Mononuclear cell (primary cell): ENCODE measurements around the gene AGAP1. TPM values are rescaled to one million over a fixed set of nuclear protein-coding genes. Genes with fewer than 3 reads are reported as not detected.

Experiments
- H3K27me3 ChIP-seq: 2 replicates; pipeline ENCODE4 v1.6.0; 2011; ENCODE audit warnings: low read length, control low read depth; ENCODE audit not compliant: insufficient read depth
- H3K4me1 ChIP-seq: 2 replicates; pipeline ENCODE4 v1.5.1; 2011; ENCODE audit warnings: mild to moderate bottlenecking, low read length, control low read depth; ENCODE audit not compliant: insufficient read depth
- H3K4me3 ChIP-seq: 2 replicates; pipeline ENCODE4 v1.5.1; 2011; ENCODE audit warnings: mild to moderate bottlenecking, low read length, moderate library complexity
- H3K9me3 ChIP-seq: 2 replicates; pipeline ENCODE4 v1.5.1; 2011; ENCODE audit warnings: low read depth, mild to moderate bottlenecking, control low read depth, low read length
- total RNA-seq: library from RNA; depleted of rRNA; stranded (reverse); fragments of >200 nt; gene quantifications from one replicate; pipeline ENCODE4 v1.2.3, GENCODE V29; 2012

AGAP1 gene
- total RNA-seq, 1 donor: 2.7 TPM

DNA sequence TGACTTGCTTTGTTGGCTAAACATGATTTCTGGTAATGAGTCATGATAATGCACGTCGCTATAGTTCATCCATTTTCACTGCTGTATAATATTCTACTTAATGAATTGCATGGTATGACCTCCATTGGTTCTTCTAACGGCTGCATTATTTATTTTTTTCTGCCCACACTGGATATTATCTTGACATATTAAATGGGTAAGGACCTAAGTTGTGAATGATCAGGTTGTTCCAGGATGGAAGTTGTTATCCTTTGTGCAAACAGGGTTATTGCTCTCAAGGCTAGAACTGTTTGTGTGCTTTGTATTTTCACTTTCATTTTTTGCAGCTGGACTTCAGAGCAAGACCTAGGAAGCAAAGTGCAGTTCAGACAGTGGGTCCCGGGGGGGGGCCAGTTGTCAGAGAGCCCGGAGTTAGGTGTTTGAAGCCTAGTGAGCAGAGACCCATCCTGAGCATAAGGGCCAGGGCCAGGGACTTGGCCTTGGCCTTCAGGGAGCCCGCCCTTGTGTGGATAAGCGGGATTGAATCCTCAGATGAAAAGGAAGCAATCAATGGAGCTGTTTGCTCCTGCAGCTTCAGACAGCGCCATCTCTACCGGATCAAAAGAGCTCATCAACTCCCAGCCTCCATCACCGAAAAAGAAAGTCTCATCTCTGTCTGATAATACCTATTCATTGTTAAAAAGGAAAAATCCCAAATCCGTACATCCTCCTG, 48.2 kb downstream of the AGAP1 start:
- Histone ChIP-seq H3K4me1 (no peaks in the 10 kb centered on the region), H3K9me3 (no peaks in the 10 kb centered on the region)

GRCh38 chr2:235542733-235543127, 48.9 kb downstream of the AGAP1 start:
- Histone ChIP-seq H3K4me3 (no peak overlapping the region), H3K27me3 (no peaks in the 10 kb centered on the region), H3K9me3 (no peaks in the 10 kb centered on the region), H3K4me1 (no peaks in the 10 kb centered on the region)

More for the DNA sequence above, 48.2 kb downstream of the AGAP1 start:
- Histone ChIP-seq H3K27me3 (no peaks in the 10 kb centered on the region), H3K4me3 (no peak overlapping the region)

GRCh38 chr2:235543128-235543750, 49.4 kb downstream of the AGAP1 start:
- no peaks in the 10 kb centered on the region for H3K9me3 ChIP-seq
- H3K4me3 ChIP-seq: no peak overlapping the region
- no peaks in the 10 kb centered on the region for H3K27me3 ChIP-seq
- H3K4me1 ChIP-seq: no peaks in the 10 kb centered on the region

- no peak overlapping the region for H3K4me3 ChIP-seq
- H3K4me1 ChIP-seq: no peaks in the 10 kb centered on the region
- H3K9me3 ChIP-seq: no peaks in the 10 kb centered on the region
- no peaks in the 10 kb centered on the region for H3K27me3 ChIP-seq
These were observed 50.2 kb downstream of the AGAP1 start for GRCh38 chr2:235543851-235544688.

DNA sequence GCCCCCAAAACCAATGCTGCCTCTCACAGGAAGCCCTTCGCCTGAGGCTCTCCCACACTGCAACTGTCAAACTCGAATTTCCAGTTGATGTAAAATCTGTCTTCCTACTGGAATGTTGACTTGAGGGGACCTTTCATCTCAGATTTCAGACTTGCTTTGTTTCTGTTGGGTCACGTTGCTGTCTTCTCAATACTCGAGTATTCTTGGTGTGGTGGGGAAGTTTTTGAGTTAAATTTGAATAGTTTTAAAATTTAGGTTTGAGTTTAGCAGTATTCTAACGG, 50.8 kb downstream of the AGAP1 start:
- no peak overlapping the region for H3K4me3 ChIP-seq
- no peaks in the 10 kb centered on the region for H3K4me1 ChIP-seq
- no peaks in the 10 kb centered on the region for H3K27me3 ChIP-seq
- H3K9me3 ChIP-seq: no peaks in the 10 kb centered on the region

GRCh38 chr2:235545339-235546150, 51.7 kb downstream of the AGAP1 start:
- H3K4me3 ChIP-seq: no peak overlapping the region
- H3K4me1 ChIP-seq: no peaks in the 10 kb centered on the region
- H3K27me3 ChIP-seq: no peaks in the 10 kb centered on the region
- H3K9me3 ChIP-seq: no peaks in the 10 kb centered on the region

DNA sequence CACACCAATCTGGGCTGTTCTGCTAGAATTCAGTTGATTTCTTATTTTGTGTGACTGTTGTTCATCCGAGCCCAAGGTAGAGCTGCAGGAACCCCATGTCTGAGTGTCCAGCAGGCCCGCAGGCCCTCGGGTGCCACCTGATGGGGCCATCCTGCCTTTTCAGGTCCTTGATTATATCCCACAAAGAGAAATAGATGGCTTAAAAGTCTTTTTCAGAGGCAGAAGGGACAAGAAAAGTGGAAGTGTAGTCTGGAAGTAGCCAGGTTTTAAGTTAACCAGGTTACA, 52.2 kb downstream of the AGAP1 start:
- no peaks in the 10 kb centered on the region for H3K4me1 ChIP-seq

GRCh38 chr2:235546436-235546835, 52.6 kb downstream of the AGAP1 start:
- Histone ChIP-seq H3K27me3 (no peaks in the 10 kb centered on the region), H3K4me1 (no peaks in the 10 kb centered on the region), H3K4me3 (no peak overlapping the region), H3K9me3 (no peaks in the 10 kb centered on the region)

More for the DNA sequence above, 52.2 kb downstream of the AGAP1 start:
- H3K9me3 ChIP-seq: no peaks in the 10 kb centered on the region
- no peak overlapping the region for H3K4me3 ChIP-seq
- H3K27me3 ChIP-seq: no peaks in the 10 kb centered on the region

GRCh38 chr2:235549735-235550377, 56.0 kb downstream of the AGAP1 start:
- no peaks in the 10 kb centered on the region for H3K4me1 ChIP-seq
- no peak overlapping the region for H3K4me3 ChIP-seq
- H3K27me3 ChIP-seq: no peaks in the 10 kb centered on the region
- H3K9me3 ChIP-seq: no peaks in the 10 kb centered on the region

DNA sequence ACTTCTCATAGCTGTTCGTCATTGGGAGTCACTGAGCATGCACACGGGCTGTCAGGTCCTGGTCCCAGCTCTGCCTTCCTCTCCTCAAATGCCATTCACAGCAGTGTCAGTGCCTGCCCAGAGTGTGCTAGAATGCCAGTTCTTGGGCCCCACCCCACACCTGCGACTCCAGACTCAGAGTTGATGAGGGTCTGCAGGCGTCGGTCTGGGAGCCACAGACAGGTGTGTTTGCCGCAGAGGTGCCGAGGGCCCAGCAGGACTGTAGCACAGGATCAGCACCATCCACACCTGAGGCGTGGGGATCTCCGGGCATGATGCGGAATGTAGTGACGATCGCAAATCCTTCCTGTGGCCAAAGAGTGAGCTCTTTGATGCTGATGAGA, 56.5 kb downstream of the AGAP1 start:
- Histone ChIP-seq H3K27me3 (no peaks in the 10 kb centered on the region), H3K9me3 (no peaks in the 10 kb centered on the region), H3K4me1 (no peaks in the 10 kb centered on the region), H3K4me3 (no peak overlapping the region)

DNA sequence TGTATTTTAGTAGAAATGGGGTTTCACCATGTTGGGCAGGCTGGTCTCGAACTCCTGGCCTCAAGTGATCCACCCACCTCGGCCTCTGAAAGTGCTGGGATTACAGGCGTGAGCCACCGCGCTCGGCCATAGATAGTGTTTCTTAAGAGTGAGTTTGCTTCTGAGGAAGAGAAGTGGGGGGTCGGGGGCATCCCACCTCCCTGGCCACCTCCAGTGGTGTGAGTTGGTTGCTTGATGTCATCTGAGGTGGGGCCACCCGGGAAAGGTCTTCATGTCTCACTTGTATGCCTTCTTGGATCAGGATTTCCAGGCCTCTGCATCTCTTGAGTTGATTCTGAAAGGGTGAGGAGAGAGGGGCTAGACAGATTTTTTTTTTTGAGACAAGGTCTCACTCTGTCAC, 57.1 kb downstream of the AGAP1 start:
- Histone ChIP-seq H3K27me3 (no peaks in the 10 kb centered on the region), H3K4me1 (no peaks in the 10 kb centered on the region), H3K4me3 (no peak overlapping the region), H3K9me3 (no peaks in the 10 kb centered on the region)

DNA sequence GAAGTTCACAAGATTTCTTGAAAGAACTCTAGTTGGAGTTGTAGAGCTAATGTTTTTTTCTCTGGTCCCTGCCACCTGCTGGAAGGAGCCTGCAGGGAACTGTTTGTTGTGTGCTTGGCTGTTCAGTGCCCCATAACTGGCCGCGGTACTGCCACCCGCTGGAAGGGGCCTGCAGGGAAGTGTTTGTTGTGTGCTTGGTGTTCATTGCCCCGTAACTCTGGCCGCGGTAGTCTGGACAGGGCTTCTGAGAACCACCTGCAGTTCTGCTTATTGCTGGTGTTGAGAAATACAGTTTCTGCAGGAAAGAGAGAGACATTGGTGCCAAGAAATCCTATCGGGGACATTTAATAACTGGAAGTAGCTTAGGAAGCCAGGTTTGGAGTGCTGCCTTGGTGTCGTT, 58.1 kb downstream of the AGAP1 start:
- Histone ChIP-seq H3K4me1 (no peaks in the 10 kb centered on the region), H3K4me3 (no peak overlapping the region), H3K9me3 (no peaks in the 10 kb centered on the region), H3K27me3 (no peaks in the 10 kb centered on the region)

- Histone ChIP-seq H3K4me1 (no peaks in the 10 kb centered on the region), H3K27me3 (no peaks in the 10 kb centered on the region), H3K9me3 (no peaks in the 10 kb centered on the region), H3K4me3 (no peak overlapping the region)
These were observed 58.8 kb downstream of the AGAP1 start for GRCh38 chr2:235552671-235553070.

GRCh38 chr2:235553291-235553690, 59.4 kb downstream of the AGAP1 start:
- H3K9me3 ChIP-seq: no peaks in the 10 kb centered on the region

GRCh38 chr2:235553696-235554100, 59.9 kb downstream of the AGAP1 start:
- no peaks in the 10 kb centered on the region for H3K27me3 ChIP-seq
- no peaks in the 10 kb centered on the region for H3K4me1 ChIP-seq
- H3K4me3 ChIP-seq: no peak overlapping the region
- no peaks in the 10 kb centered on the region for H3K9me3 ChIP-seq

More at GRCh38 chr2:235553291-235553690, 59.4 kb downstream of the AGAP1 start:
- Histone ChIP-seq H3K4me1 (no peaks in the 10 kb centered on the region), H3K4me3 (no peak overlapping the region), H3K27me3 (no peaks in the 10 kb centered on the region)
